Activated CD4-positive, alpha-beta T cell treated with anti-CD3 and anti-CD28 coated beads for 48 hours (primary cell): ENCODE data around the gene HNRNPR.
"Not testable (repeated sequence)": the region's sequence is repeated elsewhere in the genome, so short reads cannot be mapped to it uniquely, and the experiment has no call there.

Experiments
- DNase-seq: peaks from one replicate; pipeline ENCODE4 v3.0.0-alpha.2; 2020

The HNRNPR gene

GRCh38 chr1:23322770-23323169, 21.3 kb downstream of the HNRNPR start:
- DNase-seq = no peak

- DNase-seq = not testable (repeated sequence)
These were observed 33.8 kb downstream of the HNRNPR start for GRCh38 chr1:23310280-23310679.

GRCh38 chr1:23304140-23304620, 39.9 kb downstream of the HNRNPR start:
- no peak for DNase-seq

- DNase-seq = no peak
These were observed 40.6 kb downstream of the HNRNPR start for GRCh38 chr1:23303524-23303923.

GRCh38 chr1:23296931-23297330, 47.2 kb downstream of the HNRNPR start:
- no peak for DNase-seq

- DNase-seq = no peak
These were observed 52.4 kb downstream of the HNRNPR start for GRCh38 chr1:23291706-23292105.

GRCh38 chr1:23290836-23291565, 53.1 kb downstream of the HNRNPR start:
- DNase-seq = no peak

- no peak for DNase-seq
These were observed 55.4 kb downstream of the HNRNPR start for GRCh38 chr1:23288671-23289070.

- DNase-seq = no peak
These were observed 55.9 kb downstream of the HNRNPR start for GRCh38 chr1:23288201-23288600.

GRCh38 chr1:23286401-23286800, 57.7 kb downstream of the HNRNPR start:
- DNase-seq = no peak

- no peak for DNase-seq
These were observed 60.1 kb downstream of the HNRNPR start for GRCh38 chr1:23283667-23284602.

- DNase-seq = no peak
These were observed 61.1 kb downstream of the HNRNPR start for GRCh38 chr1:23282957-23283356.

GRCh38 chr1:23278717-23279116, 65.4 kb downstream of the HNRNPR start:
- DNase-seq = no peak

GRCh38 chr1:23276531-23276930, 67.6 kb downstream of the HNRNPR start:
- DNase-seq = no peak

GRCh38 chr1:23274134-23274505, 70.0 kb downstream of the HNRNPR start:
- DNase-seq = no peak

GRCh38 chr1:23273450-23274133, 70.5 kb downstream of the HNRNPR start:
- no peak for DNase-seq

GRCh38 chr1:23263380-23263887, 80.7 kb downstream of the HNRNPR start:
- DNase-seq = no peak

GRCh38 chr1:23258082-23258481, 86.0 kb downstream of the HNRNPR start:
- not testable (repeated sequence) for DNase-seq

- DNase-seq = not testable (repeated sequence)
These were observed 86.7 kb downstream of the HNRNPR start for GRCh38 chr1:23257371-23257770.
